Activated CD4-positive, alpha-beta memory T cell treated with anti-CD3 and anti-CD28 coated beads for 36 hours (primary cell): Measurements from ENCODE around the gene FAM171A2. TPM values are rescaled to one million over a fixed set of nuclear protein-coding genes. Genes with fewer than 3 reads are reported as not detected.

Experiments used
- CTCF ChIA-PET: fragments of 350-600 bp; sonication (Branson Sonifier 250); formaldehyde crosslinking; loops from one replicate; lab custom pipeline; 2021; ENCODE audit warnings: antibody characterized with exemption, inconsistent platforms; lab: Charles Lee
- POLR2A ChIA-PET: fragments of 350-600 bp; sonication (Branson Sonifier 250); formaldehyde crosslinking; loops from one replicate; lab custom pipeline; 2021; ENCODE audit warnings: antibody characterized with exemption; lab: Charles Lee
- DNase-seq: peaks from one replicate; pipeline ENCODE4 v3.0.0-alpha.2; 2020
- H3K27ac Mint-ChIP-seq: one replicate; pipeline ENCODE4 v1.8.0; 2021; ENCODE audit warnings: mixed read lengths
- H3K27me3 Mint-ChIP-seq: one replicate; pipeline ENCODE4 v1.8.0; 2021; ENCODE audit warnings: mixed read lengths
- H3K36me3 Mint-ChIP-seq: one replicate; pipeline ENCODE4 v1.8.0; 2021; ENCODE audit warnings: mixed read lengths
- H3K4me1 Mint-ChIP-seq: one replicate; pipeline ENCODE4 v1.8.0; 2021; ENCODE audit warnings: low read depth, mixed read lengths
- H3K4me3 Mint-ChIP-seq: one replicate; pipeline ENCODE4 v1.8.0; 2021; ENCODE audit warnings: mild to moderate bottlenecking, mixed read lengths
- H3K9me3 Mint-ChIP-seq: one replicate; pipeline ENCODE4 v1.8.0; 2021; ENCODE audit warnings: mixed read lengths
- intact Hi-C: fragments of 100-400 bp; cut with micrococcal nuclease; formaldehyde crosslinking; loops from one replicate; pipeline ENCODE4 v1.15.1; 2023
- total RNA-seq, 2 experiments: library from RNA; stranded (reverse); gene quantifications; one replicate each; pipeline ENCODE4 v1.2.3, GENCODE V29; 2021

Gene FAM171A2
- total RNA-seq, 2 experiments from 2014 or later, result 0.19 to 0.21 TPM

GRCh38 chr17:44359006-44359405 is 4.6 kb downstream of the FAM171A2 start:
- intact Hi-C loops, result no loop called here
- no peaks in the 10 kb centered on the region for H3K36me3 Mint-ChIP-seq
- no peak overlapping the region for H3K4me3 Mint-ChIP-seq
- no peaks in the 10 kb centered on the region for H3K9me3 Mint-ChIP-seq
- H3K4me1 Mint-ChIP-seq, result peaks cover 4% of the 10 kb centered on the region
- ChIA-PET CTCF (interaction anchor here (1.4 to 2.1 kb wide), 3 partner anchors 11 to 17 kb away, joined by 3 to 10 read pairs (median 8); partner anchors contain the start of gene GRN), POLR2A (no interaction called here)
- no peak overlapping the region for H3K27ac Mint-ChIP-seq
- no peak for DNase-seq
- peaks cover 8% of the 10 kb centered on the region for H3K27me3 Mint-ChIP-seq

- no peaks in the 10 kb centered on the region for H3K36me3 Mint-ChIP-seq
These were observed 5.6 kb downstream of the FAM171A2 start for GRCh38 chr17:44358066-44358465.

GRCh38 chr17:44356241-44356640 is 7.4 kb downstream of the FAM171A2 start:
- Mint-ChIP-seq H3K4me3 (no peak overlapping the region), H3K27me3 (peaks cover 1% of the 10 kb centered on the region), H3K4me1 (peaks cover 7% of the 10 kb centered on the region), H3K36me3 (peaks cover 7% of the 10 kb centered on the region), H3K9me3 (no peaks in the 10 kb centered on the region), H3K27ac (no peak overlapping the region)
- ChIA-PET POLR2A (no interaction called here), CTCF (interaction anchor here (1.2 to 2.9 kb wide), 4 partner anchors 11 to 167 kb away, joined by 3 to 10 read pairs (median 6); partner anchors contain the start of gene GRN)
- intact Hi-C loops, result no loop called here
- no peak for DNase-seq

More at GRCh38 chr17:44358066-44358465, 5.6 kb downstream of the FAM171A2 start:
- peaks cover 5% of the 10 kb centered on the region for H3K4me1 Mint-ChIP-seq
- H3K27me3 Mint-ChIP-seq, result peaks cover 8% of the 10 kb centered on the region
- H3K9me3 Mint-ChIP-seq, result no peaks in the 10 kb centered on the region
- no peak for DNase-seq
- ChIA-PET POLR2A (no interaction called here), CTCF (interaction anchor here (0.6 to 2.1 kb wide), 6 partner anchors 10 to 914 kb away, joined by 3 to 10 read pairs (median 5); partner anchors contain the start of gene GRN)
- no peak overlapping the region for H3K27ac Mint-ChIP-seq
- H3K4me3 Mint-ChIP-seq, result no peak overlapping the region
- intact Hi-C loops, result no loop called here

- H3K4me3 Mint-ChIP-seq, result no peak overlapping the region
- intact Hi-C loops, result no loop called here
- H3K4me1 Mint-ChIP-seq, result peaks cover 7% of the 10 kb centered on the region
- ChIA-PET POLR2A (no interaction called here), CTCF (interaction anchor here (1.1 to 2.9 kb wide), 6 partner anchors 8 to 168 kb away, joined by 3 to 13 read pairs (median 4); partner anchors contain the start of genes FAM171A2 and GRN)
- no peak overlapping the region for H3K27ac Mint-ChIP-seq
- peaks cover 10% of the 10 kb centered on the region for H3K36me3 Mint-ChIP-seq
- no peaks in the 10 kb centered on the region for H3K9me3 Mint-ChIP-seq
- no peak for DNase-seq
- no peaks in the 10 kb centered on the region for H3K27me3 Mint-ChIP-seq
These were observed 8.0 kb downstream of the FAM171A2 start for GRCh38 chr17:44355642-44356099.

GRCh38 chr17:44354582-44355561 is 8.8 kb downstream of the FAM171A2 start:
- peak; percentile 61 for DNase-seq
- H3K27ac Mint-ChIP-seq, result no peak overlapping the region
- H3K27me3 Mint-ChIP-seq, result no peaks in the 10 kb centered on the region
- intact Hi-C loops, result no loop called here
- H3K9me3 Mint-ChIP-seq, result no peaks in the 10 kb centered on the region
- H3K36me3 Mint-ChIP-seq, result peaks cover 11% of the 10 kb centered on the region
- peak overlapping the region; percentile 63 for H3K4me3 Mint-ChIP-seq
- CTCF ChIA-PET, result interaction anchor here (0.7 to 2.9 kb wide), 15 partner anchors 8 to 208 kb away, joined by 3 to 15 read pairs (median 5); partner anchors contain the start of genes FAM171A2 and GRN
- peaks cover 7% of the 10 kb centered on the region for H3K4me1 Mint-ChIP-seq
- POLR2A ChIA-PET, result interaction anchor here (1.0 kb wide), 1 partner anchor 10 kb away, joined by 3 read pairs; the partner anchor contains the start of gene GRN

- H3K9me3 Mint-ChIP-seq, result no peaks in the 10 kb centered on the region
- POLR2A ChIA-PET, result interaction anchor here (1.0 kb wide), 1 partner anchor 132 kb away, joined by 3 read pairs; no protein-coding TSS in a partner anchor
- intact Hi-C loops, result no loop called here
- H3K27ac Mint-ChIP-seq, result no peak overlapping the region
- CTCF ChIA-PET, result interaction anchor here (0.5 to 2.9 kb wide), 17 partner anchors 8 to 207 kb away, joined by 3 to 15 read pairs (median 5); partner anchors contain the start of genes FAM171A2 and GRN
- DNase-seq, result peak; percentile 20
- H3K36me3 Mint-ChIP-seq, result peaks cover 11% of the 10 kb centered on the region
- H3K4me3 Mint-ChIP-seq, result peak overlapping the region; percentile 37
- H3K27me3 Mint-ChIP-seq, result no peaks in the 10 kb centered on the region
- peaks cover 4% of the 10 kb centered on the region for H3K4me1 Mint-ChIP-seq
These were observed 9.9 kb downstream of the FAM171A2 start for GRCh38 chr17:44353672-44354331.

GRCh38 chr17:44352828-44353671 is 10.6 kb downstream of the FAM171A2 start:
- POLR2A ChIA-PET, result interaction anchor here (1.0 kb wide), 1 partner anchor 132 kb away, joined by 3 read pairs; no protein-coding TSS in a partner anchor
- Mint-ChIP-seq H3K27me3 (no peaks in the 10 kb centered on the region), H3K27ac (no peak overlapping the region), H3K36me3 (peaks cover 11% of the 10 kb centered on the region), H3K4me1 (peaks cover 10% of the 10 kb centered on the region), H3K9me3 (no peaks in the 10 kb centered on the region), H3K4me3 (peak overlapping the region; percentile 35)
- intact Hi-C loops, result no loop called here
- CTCF ChIA-PET, result interaction anchor here (0.6 to 2.6 kb wide), 9 partner anchors 8 to 389 kb away, joined by 3 to 15 read pairs (median 5); partner anchors contain the start of genes FAM171A2 and GRN
- no peak for DNase-seq

- ChIA-PET CTCF (interaction anchor here (0.6 to 5.2 kb wide), 9 partner anchors 11 to 408 kb away, joined by 3 to 32 read pairs (median 6); partner anchors contain the start of gene FAM171A2), POLR2A (no interaction called here)
- Mint-ChIP-seq H3K36me3 (peaks cover 11% of the 10 kb centered on the region), H3K27ac (no peak overlapping the region), H3K4me1 (peaks cover 10% of the 10 kb centered on the region), H3K27me3 (no peaks in the 10 kb centered on the region), H3K4me3 (no peak overlapping the region), H3K9me3 (no peaks in the 10 kb centered on the region)
- intact Hi-C loops, result no loop called here
- no peak for DNase-seq
These were observed 11.5 kb downstream of the FAM171A2 start for GRCh38 chr17:44351961-44352827.

GRCh38 chr17:44351464-44351863 is 12.2 kb downstream of the FAM171A2 start:
- H3K4me3 Mint-ChIP-seq, result no peak overlapping the region
- CTCF ChIA-PET, result interaction anchor here (0.6 to 5.2 kb wide), 13 partner anchors 11 to 407 kb away, joined by 3 to 32 read pairs (median 4); partner anchors contain the start of genes FAM171A2 and TMUB2
- POLR2A ChIA-PET, result no interaction called here
- H3K27ac Mint-ChIP-seq, result no peak overlapping the region
- intact Hi-C loops, result no loop called here
- no peaks in the 10 kb centered on the region for H3K27me3 Mint-ChIP-seq
- no peak for DNase-seq
- peaks cover 11% of the 10 kb centered on the region for H3K36me3 Mint-ChIP-seq
- H3K4me1 Mint-ChIP-seq, result peaks cover 10% of the 10 kb centered on the region
- no peaks in the 10 kb centered on the region for H3K9me3 Mint-ChIP-seq

GRCh38 chr17:44350733-44351226 is 12.9 kb downstream of the FAM171A2 start:
- no peaks in the 10 kb centered on the region for H3K27me3 Mint-ChIP-seq
- H3K9me3 Mint-ChIP-seq, result no peaks in the 10 kb centered on the region
- H3K27ac Mint-ChIP-seq, result no peak overlapping the region
- peak; percentile 81 for DNase-seq
- ChIA-PET CTCF (interaction anchor here (0.8 to 5.2 kb wide), 16 partner anchors 9 to 280 kb away, joined by 3 to 32 read pairs (median 4); partner anchors contain the start of genes FAM171A2, HDAC5 and TMUB2), POLR2A (interaction anchor here (1.2 kb wide), 2 partner anchors 130 to 141 kb away, joined by 4 to 5 read pairs; no protein-coding TSS in a partner anchor)
- intact Hi-C loops, result no loop called here
- H3K4me1 Mint-ChIP-seq, result peaks cover 17% of the 10 kb centered on the region
- peaks cover 11% of the 10 kb centered on the region for H3K36me3 Mint-ChIP-seq
- H3K4me3 Mint-ChIP-seq, result no peak overlapping the region
